ENCODE results near the gene BPIFB1.

BPIFB1 gene

GRCh38 chr20:33301192-33301930, 18.3 kb downstream of the BPIFB1 start:
- Mint-ChIP-seq H3K9me3 (no peaks in the 10 kb centered on the region), H3K27me3 (ENCODE audit: low read depth) (peaks cover 40% of the 10 kb centered on the region), H3K27ac (no peak overlapping the region), H3K4me3 (no peak overlapping the region), H3K4me1 (no peaks in the 10 kb centered on the region), H3K36me3 (ENCODE audit: low read depth) (no peaks in the 10 kb centered on the region)
- TF ChIP-seq CTCF (IDR thresholded peaks at IDR 0.05; ENCODE audit: unreplicated experiment in 3 of 3), result no peak

- no peak overlapping the region for H3K4me3 Mint-ChIP-seq
- peaks cover 6% of the 10 kb centered on the region for H3K9me3 Mint-ChIP-seq
- H3K4me1 Mint-ChIP-seq, result no peaks in the 10 kb centered on the region
- H3K27me3 Mint-ChIP-seq (ENCODE audit: low read depth), result peaks cover 28% of the 10 kb centered on the region
- no peak overlapping the region for H3K27ac Mint-ChIP-seq
- no peak for TF ChIP-seq CTCF (IDR thresholded peaks at IDR 0.05; ENCODE audit: unreplicated experiment in 3 of 3)
- H3K36me3 Mint-ChIP-seq (ENCODE audit: low read depth), result no peaks in the 10 kb centered on the region
Observed at GRCh38 chr20:33303595-33303994, 20.6 kb downstream of the BPIFB1 start.

GRCh38 chr20:33304046-33304445, 21.0 kb downstream of the BPIFB1 start:
- H3K4me3 Mint-ChIP-seq, result no peak overlapping the region
- TF ChIP-seq CTCF (IDR thresholded peaks at IDR 0.05; ENCODE audit: unreplicated experiment in 3 of 3), result no peak
- H3K27ac Mint-ChIP-seq, result no peak overlapping the region
- no peaks in the 10 kb centered on the region for H3K4me1 Mint-ChIP-seq
- peaks cover 8% of the 10 kb centered on the region for H3K9me3 Mint-ChIP-seq
- H3K27me3 Mint-ChIP-seq (ENCODE audit: low read depth), result peaks cover 23% of the 10 kb centered on the region
- H3K36me3 Mint-ChIP-seq (ENCODE audit: low read depth), result no peaks in the 10 kb centered on the region

GRCh38 chr20:33305589-33306057, 22.6 kb downstream of the BPIFB1 start:
- no peaks in the 10 kb centered on the region for H3K36me3 Mint-ChIP-seq (ENCODE audit: low read depth)
- TF ChIP-seq CTCF (IDR thresholded peaks at IDR 0.05; ENCODE audit: unreplicated experiment in 3 of 3), result no peak
- no peaks in the 10 kb centered on the region for H3K4me1 Mint-ChIP-seq
- peaks cover 8% of the 10 kb centered on the region for H3K9me3 Mint-ChIP-seq
- H3K27me3 Mint-ChIP-seq (ENCODE audit: low read depth), result peaks cover 13% of the 10 kb centered on the region
- H3K4me3 Mint-ChIP-seq, result no peak overlapping the region
- no peak overlapping the region for H3K27ac Mint-ChIP-seq

GRCh38 chr20:33306228-33306627, 23.2 kb downstream of the BPIFB1 start:
- no peak overlapping the region for H3K4me3 Mint-ChIP-seq
- no peak overlapping the region for H3K27ac Mint-ChIP-seq
- H3K9me3 Mint-ChIP-seq, result peaks cover 8% of the 10 kb centered on the region
- no peaks in the 10 kb centered on the region for H3K4me1 Mint-ChIP-seq
- no peak for TF ChIP-seq CTCF (IDR thresholded peaks at IDR 0.05; ENCODE audit: unreplicated experiment in 3 of 3)
- H3K27me3 Mint-ChIP-seq (ENCODE audit: low read depth), result peaks cover 8% of the 10 kb centered on the region
- H3K36me3 Mint-ChIP-seq (ENCODE audit: low read depth), result no peaks in the 10 kb centered on the region

- Mint-ChIP-seq H3K9me3 (peaks cover 8% of the 10 kb centered on the region), H3K27ac (no peak overlapping the region), H3K27me3 (ENCODE audit: low read depth) (peaks cover 4% of the 10 kb centered on the region), H3K36me3 (ENCODE audit: low read depth) (no peaks in the 10 kb centered on the region), H3K4me1 (peaks cover 1% of the 10 kb centered on the region), H3K4me3 (no peak overlapping the region)
- no peak for TF ChIP-seq CTCF (IDR thresholded peaks at IDR 0.05; ENCODE audit: unreplicated experiment in 3 of 3)
Observed at GRCh38 chr20:33306807-33307206, 23.8 kb downstream of the BPIFB1 start.
